CD4-positive, alpha-beta T cell treated with Interferon gamma for 1 hour (primary cell): ENCODE results near the gene ACTR10.
"Not testable (repeated sequence)": the region's sequence is repeated elsewhere in the genome, so short reads cannot be mapped to it uniquely, and the experiment has no call there.

ENCODE experiments used
- DNase-seq: peaks from one replicate; pipeline ENCODE4 v3.0.0-alpha.2; 2020

Gene ACTR10

GRCh38 chr14:58227096-58227819 is 27.3 kb downstream of the ACTR10 start:
- no peak for DNase-seq

- peak; percentile 17 for DNase-seq
These were observed 38.6 kb downstream of the ACTR10 start for GRCh38 chr14:58238252-58239243.

DNA sequence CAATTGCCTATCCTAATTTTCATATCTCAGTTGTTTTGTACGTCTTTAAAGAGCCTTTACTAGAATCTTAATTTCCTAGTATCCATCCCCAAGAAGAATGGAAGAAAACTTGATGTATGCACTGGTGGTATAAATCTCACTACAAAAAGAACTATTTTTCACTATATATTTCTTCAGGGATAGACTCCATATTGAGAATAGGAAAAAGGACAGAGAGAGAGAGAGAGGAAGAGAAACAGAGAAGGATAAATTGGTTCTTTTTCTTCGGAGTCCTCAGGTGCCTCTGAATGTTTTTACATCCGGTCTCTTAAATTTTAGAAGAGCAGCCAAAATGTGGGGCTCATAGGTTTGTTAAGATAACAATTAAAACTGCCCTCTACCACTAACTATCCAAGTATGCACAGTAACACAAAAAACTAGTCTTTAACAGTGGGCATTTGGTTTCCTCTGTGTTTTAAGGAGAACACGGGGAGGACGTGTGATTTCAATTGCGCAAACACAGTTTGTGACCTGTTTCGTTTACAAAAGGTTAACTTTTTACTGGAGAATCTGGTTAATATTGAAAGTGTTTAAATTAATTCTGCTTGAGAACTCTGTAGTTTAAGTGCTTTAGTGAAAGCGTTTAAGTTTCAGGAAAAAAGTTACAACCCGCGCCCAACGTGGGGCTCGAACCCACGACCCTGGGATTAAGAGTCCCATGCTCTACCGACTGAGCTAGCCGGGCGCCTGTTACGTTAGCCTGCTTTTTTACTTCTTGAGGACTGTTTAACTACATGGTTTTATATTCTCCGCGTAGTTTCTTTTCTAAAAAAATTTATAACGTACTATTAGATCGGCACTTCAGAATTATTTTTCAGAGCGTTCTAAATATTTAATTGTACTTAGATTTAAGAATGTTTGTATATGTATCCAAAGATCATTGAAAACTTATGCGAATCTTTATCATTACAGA is 39.6 kb downstream of the ACTR10 start:
- DNase-seq: peak; percentile 77

- DNase-seq: no peak
These were observed 44.0 kb downstream of the ACTR10 start for GRCh38 chr14:58243790-58244555.

DNA sequence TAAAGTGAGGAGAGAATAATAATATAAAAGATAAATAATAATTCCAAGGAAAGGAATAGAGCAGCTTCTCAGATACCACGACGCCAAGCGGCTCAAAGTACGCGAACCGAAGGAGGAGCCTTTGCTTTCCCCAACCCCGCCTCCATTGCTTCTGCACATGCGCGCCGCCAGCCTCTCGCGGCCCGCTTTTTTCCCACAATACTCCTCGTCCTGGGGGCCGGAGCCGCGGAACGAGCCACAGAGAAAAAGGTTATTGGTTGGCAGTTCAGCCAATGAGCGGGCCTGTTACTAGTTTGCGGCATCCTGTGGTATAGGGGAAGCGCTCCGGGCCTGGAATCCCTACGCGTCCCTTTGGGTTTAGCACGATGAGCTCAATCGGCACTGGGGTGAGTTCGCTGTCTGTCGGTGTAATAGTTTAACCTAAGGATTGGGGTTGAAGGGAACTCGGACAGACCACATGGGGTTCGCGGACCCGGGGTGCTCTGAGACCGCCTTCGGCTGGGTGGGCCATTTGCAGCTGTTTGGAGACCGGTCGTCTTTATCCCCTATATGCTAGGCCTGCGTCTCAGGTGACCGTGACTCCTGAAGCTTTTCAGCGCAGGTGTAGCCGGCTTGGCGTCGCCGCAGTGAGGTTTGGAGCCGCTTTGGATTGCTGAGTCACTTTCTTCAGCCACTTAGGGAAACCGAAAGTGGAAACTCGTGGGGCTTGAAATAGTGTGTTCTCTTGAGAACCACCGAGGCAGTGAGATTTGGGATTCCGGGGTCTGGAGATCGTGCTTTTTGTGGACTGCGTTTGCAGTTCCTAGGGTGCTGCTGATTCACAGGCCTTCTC is 44.8 kb downstream of the ACTR10 start, which contains the start of gene PSMA3:
Gene PSMA3 (plus strand): TSS at position 288 of the 832 bp plus-strand sequence. CDS start 78 bp downstream, at position 366.
- DNase-seq: peak; percentile 97

GRCh38 chr14:58245562-58245961 is 45.6 kb downstream of the ACTR10 start:
- DNase-seq: no peak

GRCh38 chr14:58249611-58250010 is 49.7 kb downstream of the ACTR10 start:
- no peak for DNase-seq

DNA sequence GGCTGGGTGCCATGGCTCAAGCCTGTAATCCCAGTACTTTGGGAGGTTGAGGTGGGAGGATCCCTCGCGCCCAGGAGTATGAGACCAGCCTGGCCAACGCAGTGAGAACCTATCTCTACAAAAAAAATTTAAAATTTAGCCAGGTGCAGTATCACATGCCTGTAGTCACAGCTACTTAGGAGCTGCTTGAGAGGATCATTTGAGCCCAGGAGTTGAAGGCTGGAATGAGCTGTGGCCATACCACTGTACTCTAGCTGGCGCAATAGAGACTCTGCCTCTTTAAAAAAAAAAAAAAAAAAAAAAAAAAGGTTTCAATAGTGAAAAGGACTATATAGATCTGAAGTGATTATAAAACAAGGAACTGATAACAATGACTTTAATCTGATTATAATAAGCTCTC is 58.2 kb downstream of the ACTR10 start:
- DNase-seq: no peak

DNA sequence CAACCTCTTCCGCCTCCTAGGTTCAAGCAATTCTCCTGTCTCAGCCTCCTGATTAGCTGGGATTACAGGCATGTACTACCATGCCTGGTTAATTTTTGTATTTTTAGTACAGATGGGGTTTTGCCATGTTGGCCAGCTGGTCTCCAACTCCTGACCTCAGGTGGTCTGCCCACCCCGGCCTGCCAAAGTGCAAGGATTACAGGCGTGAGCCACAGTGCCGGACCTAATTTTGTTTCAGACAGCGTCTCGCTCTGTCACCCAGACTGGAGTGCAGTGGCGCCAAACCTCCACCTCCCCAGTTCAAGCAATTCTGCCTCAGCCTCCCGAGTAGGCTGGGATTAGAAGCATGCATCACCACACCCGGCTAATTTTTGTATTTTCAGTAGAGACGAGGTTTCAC is 62.1 kb downstream of the ACTR10 start:
- not testable (repeated sequence) for DNase-seq

GRCh38 chr14:58265401-58265800 is 65.5 kb downstream of the ACTR10 start:
- no peak for DNase-seq

GRCh38 chr14:58270628-58271027 is 70.7 kb downstream of the ACTR10 start:
- DNase-seq: no peak

DNA sequence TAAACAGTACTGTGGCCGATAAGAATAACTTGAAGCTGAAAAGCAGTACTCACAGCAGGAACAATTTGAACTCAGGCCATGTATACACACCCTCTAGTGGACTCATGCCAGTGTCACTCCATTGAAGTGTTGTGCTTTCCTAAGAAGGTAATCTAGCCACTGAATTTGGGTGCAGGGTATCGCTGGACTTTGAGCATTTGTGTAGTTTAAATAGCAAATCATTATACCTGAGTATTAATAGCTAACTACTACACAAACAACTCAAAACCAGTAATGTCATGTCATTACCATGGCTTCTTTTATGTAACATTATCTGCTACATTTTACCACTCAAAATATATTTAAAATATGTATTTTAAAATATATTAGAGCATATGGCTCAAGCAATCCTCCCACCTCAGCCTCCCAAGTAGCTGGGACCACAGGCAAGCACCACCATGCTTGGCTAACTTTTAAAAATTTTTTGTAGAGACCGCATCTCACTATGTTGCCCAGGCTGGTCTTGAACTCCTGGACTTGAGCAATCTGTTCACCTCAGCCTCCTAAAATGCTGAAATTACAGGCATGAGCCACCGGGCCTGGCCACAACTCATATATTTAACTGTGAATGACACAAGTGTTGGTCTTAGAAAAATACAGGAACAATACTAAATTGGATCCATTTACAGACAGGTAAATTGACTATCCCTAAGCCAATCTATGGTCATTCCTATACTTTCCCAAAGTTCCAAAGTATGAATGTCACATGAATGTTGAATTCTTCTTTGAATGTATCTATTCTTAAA is 72.8 kb downstream of the ACTR10 start:
- no peak for DNase-seq

- DNase-seq: no peak
These were observed 74.9 kb downstream of the ACTR10 start for GRCh38 chr14:58274881-58275280.

- no peak for DNase-seq
These were observed 75.7 kb downstream of the ACTR10 start for GRCh38 chr14:58275527-58276190.

DNA sequence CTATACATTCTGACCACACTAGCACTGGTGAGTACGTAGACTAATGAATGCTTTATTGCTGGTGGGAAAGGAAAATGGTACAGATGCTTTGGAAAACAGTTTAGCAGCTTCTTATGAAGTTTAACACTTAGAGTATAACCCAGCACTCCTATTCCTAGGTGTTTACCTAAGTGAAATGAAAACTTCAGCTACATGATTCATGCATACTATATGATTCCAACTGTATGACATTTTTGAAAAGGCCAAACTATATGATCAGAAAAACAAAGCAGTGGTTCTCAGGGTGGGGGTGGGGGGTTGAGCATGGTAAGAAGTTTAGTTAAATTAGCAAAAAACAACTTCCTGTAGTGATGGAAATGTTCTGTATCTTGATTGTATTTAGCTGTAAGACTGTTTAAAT is 76.3 kb downstream of the ACTR10 start:
- no peak for DNase-seq

- no peak for DNase-seq
These were observed 78.2 kb downstream of the ACTR10 start for GRCh38 chr14:58278177-58278576.

DNA sequence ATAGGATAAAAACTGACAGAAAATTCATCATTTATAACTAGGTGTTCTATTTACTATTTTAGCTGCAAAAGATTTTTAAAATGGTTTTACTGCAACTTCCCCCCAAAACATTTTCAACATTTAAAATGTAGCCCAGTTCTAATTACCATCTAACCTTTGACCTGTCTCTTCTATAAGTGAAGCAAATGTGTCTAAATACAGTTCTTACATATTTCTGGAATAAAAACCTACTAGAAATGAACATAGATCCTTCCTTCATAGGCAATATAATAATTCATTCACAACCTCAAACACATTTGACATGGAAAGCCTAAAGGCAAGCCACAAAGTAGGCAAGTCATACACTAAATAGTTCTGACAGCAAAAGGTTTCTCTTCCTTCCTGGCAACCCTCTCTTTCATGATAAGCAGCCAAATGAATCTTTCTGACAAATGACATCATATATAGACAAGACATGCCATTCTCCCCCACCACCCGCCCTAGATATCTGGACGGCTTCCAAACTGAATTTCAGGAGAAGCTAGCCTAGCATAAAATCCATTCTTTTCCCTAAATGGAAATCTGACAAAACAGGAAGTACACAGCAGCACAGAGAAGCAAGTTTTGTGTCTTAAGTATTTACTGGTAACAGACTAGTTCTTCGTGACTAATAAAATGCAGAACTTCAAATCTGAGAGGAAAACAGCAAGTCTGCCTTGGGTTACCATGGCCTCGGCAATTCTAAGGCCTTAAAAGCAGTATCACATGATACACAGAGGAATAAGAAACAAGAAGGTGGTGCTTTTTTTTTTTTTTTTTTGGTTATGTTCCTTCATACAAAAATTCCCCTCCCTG is 81.2 kb downstream of the ACTR10 start:
- DNase-seq: peak; percentile 31

- no peak for DNase-seq
These were observed 82.0 kb downstream of the ACTR10 start for GRCh38 chr14:58281969-58282368.
